ENCODE measurements around the gene TEX51.

TEX51 gene

GRCh38 chr2:126898636-126899035 is at the start of gene TEX51:
Gene TEX51 (plus strand): TSS chr2:126898890. CDS start chr2:126898919, 29 bp downstream.
- no peak for DNase-seq

DNA sequence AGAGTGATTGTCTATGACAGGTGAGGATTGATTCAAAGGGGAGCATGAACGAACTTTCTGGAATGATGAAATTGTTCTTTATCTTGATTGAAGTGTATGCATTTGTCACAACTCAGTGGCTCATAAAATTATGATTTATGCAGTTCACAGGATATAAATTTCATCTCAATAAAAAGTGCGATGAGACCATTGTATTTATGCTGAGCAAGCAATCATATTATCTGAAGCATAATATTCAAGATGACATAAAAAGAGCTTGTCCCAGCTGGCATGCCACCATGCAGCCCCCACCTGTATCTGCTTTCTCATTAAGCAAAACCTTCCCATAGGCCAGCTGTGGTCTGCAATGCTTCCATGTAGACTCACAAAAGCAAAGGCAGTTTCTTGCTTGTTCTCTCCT is 49.6 kb upstream of the TEX51 start:
- no peak for DNase-seq

GRCh38 chr2:126849486-126849885 is 49.2 kb upstream of the TEX51 start:
- no peak for DNase-seq

- no peak for DNase-seq
Observed at GRCh38 chr2:126849991-126850535, 48.6 kb upstream of the TEX51 start.

GRCh38 chr2:126850940-126851339 is 47.8 kb upstream of the TEX51 start:
- DNase-seq, result peak in 1 of 3 experiments; percentile 0

DNA sequence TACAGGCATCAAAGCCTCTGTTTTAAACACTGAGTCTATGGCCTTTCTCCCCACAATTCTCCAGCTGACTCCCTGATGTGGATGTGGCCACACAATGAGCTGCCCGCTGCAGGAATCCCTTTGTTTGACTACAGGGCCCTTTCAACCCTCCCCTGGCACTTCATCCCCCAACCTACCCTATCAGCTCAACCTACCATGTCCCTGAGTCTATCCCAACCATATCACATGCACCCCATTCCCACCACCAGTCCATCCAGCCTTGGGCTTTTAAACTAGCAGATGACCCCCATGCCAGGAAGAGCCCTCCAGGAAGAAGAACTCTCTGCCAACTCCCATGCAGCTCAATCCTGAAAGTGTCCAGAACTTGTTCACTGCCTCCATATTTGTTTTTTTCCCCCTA is 46.9 kb upstream of the TEX51 start:
- DNase-seq, result no peak

GRCh38 chr2:126852361-126852760 is 46.3 kb upstream of the TEX51 start:
- no peak for DNase-seq

GRCh38 chr2:126855606-126856005 is 43.1 kb upstream of the TEX51 start:
- DNase-seq, result no peak

DNA sequence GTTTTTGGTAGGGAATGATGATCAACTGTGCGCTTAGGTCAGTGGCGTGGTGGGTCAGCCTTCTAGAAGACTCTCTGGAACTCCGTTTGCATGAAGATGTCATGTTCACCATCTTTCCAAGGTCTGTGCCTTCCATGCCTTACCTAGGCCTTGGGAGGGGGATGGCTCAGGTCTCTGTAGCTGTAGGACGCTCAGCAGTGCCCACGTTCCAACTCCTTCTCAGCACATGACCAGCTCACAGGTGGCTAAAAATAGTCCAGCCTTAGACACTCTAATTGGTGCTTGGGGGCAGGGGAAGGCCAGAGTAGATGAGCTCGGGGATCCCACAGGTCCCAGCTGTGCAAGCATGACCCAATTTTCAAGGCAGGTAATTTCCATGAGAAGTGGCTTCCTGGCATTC is 42.3 kb upstream of the TEX51 start:
- DNase-seq, result peak in 1 of 3 experiments; percentile 1

GRCh38 chr2:126857502-126857901 is 41.2 kb upstream of the TEX51 start:
- no peak for DNase-seq

DNA sequence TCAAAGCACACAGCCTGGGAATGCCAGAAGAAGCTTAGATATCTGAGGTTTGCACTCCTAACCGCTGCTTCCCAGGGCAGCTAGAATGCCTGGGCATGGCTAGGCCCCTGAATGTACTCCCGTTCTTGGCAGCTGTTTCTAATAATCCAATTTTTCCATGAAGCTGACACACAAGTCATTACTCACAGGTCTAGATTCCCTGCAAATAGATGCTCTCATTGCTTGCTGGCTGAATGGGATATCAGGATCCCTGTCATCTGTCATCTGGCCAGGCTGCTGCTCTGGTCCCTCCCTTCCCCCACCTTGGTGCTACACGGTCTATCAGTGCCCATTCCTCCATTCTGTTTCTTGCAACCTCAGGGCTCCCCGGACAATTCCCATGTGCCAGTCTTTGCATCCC is 40.7 kb upstream of the TEX51 start:
- no peak for DNase-seq

DNA sequence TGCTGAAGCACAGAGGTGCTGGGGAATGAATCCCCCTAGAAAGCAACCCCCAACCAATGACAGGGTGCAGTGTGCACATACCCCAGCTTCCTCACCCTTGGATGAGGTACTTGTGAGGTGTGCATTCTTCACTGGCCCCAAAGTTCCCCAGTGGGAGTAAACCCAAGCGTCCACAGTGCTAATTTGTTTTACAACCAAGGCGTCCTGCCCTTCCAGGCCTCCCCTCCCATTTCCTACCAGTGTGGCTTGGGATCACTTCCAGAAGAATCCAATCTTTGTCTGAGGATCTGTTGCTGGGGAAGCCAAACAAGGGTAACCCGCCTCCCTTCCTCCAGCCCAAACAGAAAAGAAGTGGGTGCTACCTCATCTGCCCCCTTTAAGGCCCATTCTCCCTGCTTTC is 40.3 kb upstream of the TEX51 start:
- DNase-seq, result no peak

GRCh38 chr2:126858991-126859390 is 39.7 kb upstream of the TEX51 start:
- DNase-seq, result no peak

DNA sequence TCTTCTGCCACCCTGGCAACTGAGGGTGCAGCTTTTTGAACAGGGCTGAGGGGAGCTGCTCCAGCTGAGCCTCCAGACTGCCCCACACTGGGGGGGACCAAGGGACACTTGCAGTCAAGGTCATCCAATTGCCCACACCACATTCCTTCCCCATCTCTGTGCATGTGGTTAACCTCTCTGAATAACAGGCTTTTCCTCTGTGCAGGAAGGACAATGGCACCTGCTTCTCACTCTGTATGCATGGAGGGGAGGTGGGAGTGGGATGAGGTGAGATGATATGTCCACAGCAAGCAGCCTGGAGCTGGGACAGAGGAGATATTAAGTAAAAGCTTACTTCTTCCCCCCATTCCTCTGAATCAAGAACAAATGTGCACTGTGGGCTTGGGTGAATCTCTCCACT is 39.1 kb upstream of the TEX51 start:
- no peak for DNase-seq

- DNase-seq, result no peak
Observed at GRCh38 chr2:126860385-126860784, 38.3 kb upstream of the TEX51 start.

- no peak for DNase-seq
Observed at GRCh38 chr2:126862730-126863129, 36.0 kb upstream of the TEX51 start.

DNA sequence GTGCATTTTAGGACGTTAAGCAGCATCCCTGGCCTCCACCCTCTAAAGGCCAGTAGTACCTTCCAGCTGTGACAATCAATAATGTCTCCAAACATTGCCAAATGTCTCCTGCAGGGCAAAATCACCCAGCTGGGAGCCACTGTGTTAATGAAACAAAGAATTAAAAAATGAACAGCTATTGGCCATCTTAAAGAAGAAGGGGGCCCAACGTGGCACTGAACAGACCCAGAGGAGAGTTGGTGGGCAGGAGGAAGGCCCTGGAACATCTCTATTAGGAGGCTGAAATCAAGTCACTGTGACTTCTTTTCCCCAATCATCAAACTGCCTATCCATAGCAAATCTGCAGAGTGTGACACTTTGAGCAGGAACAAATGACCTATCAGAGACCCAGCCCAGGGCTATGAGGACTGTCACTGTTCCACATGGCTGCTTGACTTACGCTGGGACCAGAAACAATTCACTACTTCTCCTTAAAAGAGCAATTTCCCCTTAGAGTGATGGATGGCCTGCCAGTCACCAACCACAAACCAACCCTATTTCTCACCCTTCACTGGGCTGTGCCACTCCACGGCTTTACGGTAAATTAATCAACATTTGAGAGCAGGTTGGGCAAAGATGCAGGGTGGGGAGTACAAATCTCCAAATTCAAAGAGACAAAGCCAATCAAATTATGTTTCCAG is 35.2 kb upstream of the TEX51 start:
- DNase-seq, result peak in 1 of 3 experiments; percentile 44

- no peak for DNase-seq
Observed at GRCh38 chr2:126864861-126865260, 33.8 kb upstream of the TEX51 start.

GRCh38 chr2:126866451-126866850 is 32.2 kb upstream of the TEX51 start:
- no peak for DNase-seq

DNA sequence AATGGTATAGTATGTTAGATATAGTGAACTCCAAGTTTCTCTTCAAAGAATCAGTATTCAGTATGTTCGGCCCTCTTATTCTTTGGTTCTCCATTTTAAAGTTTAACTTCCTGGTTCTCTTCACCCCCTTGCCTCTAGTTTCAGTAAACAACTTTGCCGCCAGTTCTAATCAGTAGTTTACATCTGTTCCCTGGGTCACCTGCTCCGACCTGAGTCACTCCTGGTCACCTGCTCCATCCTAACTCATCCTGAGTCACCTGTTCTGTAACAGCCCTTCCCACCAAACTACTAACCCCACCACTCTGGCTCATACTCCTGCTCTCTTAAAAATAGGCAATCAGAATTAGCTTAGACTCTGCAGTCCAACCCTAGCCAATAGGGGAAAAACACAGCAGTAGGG is 23.7 kb upstream of the TEX51 start:
- DNase-seq, result no peak

DNA sequence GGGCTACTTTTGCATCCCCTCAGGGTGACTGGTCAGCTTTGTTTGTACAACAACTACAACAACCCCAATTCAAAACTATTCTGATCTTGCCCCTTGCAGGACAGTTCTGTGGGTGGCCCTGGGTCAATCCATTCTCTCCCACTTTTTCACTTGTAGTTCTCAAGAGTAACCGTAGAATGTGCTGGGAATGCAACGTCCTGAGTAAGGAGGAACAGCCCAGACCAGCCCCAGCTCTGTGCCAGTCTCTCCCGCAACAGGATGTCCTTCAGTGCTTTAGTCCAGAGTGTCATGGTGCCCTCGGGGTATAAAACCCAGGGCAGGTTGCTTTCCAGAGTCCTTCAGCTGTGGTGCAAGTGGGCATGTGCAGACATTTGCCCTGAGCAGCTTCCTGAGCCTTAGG is 22.1 kb upstream of the TEX51 start:
- DNase-seq, result no peak

- no peak for DNase-seq
Observed at GRCh38 chr2:126877041-126877440, 21.6 kb upstream of the TEX51 start.

GRCh38 chr2:126877861-126878565 is 20.7 kb upstream of the TEX51 start:
- DNase-seq, result no peak

DNA sequence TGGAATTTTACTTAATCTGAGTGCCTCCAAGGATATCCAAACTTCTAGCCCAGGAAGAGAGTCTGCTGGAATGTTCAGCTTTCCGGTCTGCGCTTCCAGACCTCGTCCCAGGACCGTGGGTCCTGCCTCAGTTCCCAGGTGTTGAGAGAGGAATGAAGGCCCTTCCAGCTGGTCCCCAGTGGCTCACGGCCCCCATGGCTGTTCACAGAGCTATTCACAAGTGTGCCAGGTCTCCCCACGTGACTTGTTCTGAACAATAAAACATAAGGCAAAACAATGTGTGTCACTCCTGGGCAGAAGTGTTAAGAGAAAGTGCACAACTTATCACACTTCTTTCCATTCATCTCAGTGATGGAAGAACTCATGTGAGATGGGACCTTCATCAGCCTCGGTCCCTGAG is 20.1 kb upstream of the TEX51 start:
- no peak for DNase-seq
